ENCODE measurements around the gene VWA5B1.

The VWA5B1 gene

DNA sequence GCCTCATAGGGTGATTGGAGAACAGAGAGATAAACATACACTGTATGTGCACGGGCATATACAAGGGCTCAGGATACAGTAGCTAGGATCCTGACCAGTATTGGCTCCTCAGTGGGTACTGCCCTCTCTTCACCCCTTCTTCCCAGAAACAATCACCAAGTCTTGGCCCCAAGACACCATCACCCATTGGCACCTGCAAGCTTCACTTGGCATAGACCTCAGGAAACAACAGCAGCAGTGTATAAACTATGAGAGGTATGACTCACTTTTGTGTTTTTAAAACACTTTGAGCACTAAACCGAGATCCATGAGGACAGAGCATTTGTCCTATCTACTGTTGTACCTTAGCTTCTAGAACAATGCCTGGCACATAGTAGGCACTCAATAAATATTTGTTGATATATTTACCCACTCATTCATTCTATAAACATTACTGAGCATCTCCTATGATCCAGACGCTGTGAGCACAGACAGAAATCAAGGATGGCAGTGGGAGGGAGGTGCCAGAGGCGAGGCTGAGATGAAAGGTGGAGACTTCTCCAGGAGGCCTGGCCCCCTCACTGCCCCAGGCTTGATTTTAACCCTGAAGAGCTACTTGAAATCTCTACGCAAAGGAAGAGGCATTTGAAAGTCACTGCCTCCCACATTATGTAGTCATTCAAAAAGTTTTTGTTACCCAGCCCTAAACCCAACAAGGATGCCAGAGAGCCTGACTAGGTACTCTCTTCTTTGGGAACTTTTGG, 100.1 kb downstream of the VWA5B1 start:
- DNase-seq (ENCODE audit: low read depth, low spot score), result no peak

DNA sequence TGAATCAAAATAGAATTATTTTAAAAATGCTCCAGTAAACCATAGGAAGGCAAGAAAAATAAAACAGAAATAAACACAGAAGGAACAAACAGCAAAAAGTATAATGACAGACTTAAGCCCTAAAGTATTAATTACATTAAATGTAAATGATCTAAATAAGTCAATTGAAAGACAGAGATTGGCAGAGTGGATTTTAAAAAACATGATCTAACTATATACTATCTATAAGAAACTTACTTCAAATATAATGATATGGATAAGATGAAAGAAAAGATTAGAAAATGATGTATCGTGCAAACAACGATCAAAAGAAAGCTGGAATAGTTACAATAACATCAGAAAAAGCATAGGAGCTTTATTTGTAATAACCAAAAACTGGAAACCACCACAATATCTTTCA, 104.6 kb downstream of the VWA5B1 start:
- no peak for DNase-seq (ENCODE audit: low read depth, low spot score)

DNA sequence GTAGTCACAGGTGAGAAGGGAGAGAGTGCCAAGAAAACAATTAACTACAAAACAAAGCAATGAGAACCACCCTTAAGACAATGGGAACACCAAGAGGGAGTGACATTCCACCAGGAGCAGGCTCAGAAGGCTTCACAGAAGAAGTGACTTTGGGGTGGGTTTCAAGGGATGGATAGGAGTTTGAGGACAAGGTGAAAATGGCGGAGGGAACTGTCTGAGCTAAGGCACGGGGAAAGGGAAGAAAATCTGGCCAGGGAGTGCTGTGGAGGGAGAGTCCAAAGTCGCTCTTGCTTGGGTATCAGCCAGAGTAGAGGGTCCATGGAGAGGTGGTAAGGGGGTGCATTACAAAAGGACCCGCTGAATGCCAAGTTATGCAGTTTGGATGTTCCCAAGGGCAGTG, 108.1 kb downstream of the VWA5B1 start:
- DNase-seq (ENCODE audit: low read depth, low spot score), result no peak

DNA sequence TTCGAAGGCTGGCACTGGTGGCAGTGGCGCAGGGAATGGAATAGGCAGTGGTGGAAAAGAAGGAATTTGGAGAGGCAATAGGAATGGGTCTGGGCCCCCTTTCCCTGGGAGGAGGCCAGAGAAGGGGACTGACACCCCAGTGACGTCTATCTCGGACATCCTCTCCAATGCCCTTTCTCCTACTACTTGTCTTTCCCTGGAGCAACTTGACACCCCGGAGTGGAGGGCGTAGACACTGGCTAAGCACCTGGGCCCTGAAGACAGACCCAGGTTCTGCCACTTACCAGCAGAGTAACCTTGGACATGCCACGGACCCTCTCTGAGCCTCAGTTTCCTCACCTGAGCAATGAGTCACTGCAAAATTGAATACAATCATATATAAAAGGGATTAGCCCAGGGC, 108.5 kb downstream of the VWA5B1 start:
- DNase-seq (ENCODE audit: low read depth, low spot score), result no peak

DNA sequence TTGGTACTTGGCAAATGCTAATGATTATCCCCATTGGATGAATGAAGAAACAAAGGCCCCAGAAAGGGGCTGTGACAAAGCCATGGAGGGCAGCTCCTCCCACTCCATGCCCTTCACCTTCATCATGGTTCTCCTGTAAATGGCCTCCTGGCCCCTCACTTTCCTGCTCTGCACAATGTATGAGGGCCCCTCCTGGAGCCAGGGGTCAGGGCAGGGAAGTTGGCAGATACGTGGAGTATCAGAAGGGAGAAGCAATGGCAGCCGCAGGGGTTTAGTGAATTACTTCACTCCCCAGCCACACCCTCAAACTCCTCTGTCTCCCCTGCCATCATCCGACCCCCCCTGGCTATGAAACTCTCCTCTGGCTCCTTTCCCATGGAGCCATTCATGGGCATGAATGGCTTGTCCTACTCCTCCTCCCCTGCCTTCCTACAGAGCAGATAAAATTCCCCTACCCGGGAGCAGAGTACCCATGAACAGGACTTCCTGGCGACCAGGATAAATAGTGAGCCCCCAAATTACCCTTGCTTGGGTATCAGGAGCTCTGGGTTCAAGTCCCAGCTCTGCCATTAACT, 109.0 kb downstream of the VWA5B1 start:
- DNase-seq (ENCODE audit: low read depth, low spot score), result no peak

DNA sequence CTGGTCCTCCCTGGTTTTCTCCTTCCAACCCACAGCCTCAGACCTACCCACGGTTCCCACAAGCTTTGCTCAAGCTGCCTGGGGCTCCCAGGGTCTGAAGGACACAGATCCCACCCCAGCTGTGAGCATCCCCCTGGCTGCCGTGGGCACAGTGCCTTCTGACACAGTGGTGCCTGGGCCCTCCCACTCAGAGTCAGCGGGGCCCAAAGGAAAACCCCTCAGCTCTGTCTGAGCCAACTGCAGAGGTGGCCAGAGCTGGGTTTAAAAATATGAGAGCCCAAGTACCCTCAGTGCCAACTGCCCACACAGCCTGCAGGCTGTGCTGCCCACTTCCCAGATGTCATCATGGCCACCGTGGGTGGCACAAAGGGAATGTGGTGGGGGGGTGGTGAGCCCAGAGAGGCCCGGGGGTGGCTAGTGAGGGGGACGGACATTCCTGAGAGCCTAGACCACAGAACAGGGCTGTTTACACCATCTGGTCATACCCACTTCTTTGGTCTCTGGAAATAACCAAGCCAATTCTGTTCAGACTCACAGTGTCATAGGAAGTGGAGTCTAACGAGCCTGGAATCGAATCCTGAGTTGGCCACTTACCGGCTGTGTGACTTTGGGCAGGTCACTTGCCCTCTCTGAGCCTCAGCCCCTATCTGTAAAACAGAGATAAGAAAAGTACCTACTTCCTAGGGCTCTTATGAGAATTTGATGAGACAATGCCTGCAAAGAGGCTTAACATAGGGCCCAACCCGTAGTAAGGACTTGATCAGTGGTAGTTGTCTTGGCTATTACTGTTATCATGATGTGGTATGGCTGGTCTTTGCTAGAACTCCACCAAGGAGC, 109.9 kb downstream of the VWA5B1 start:
- DNase-seq (ENCODE audit: low read depth, low spot score), result no peak

DNA sequence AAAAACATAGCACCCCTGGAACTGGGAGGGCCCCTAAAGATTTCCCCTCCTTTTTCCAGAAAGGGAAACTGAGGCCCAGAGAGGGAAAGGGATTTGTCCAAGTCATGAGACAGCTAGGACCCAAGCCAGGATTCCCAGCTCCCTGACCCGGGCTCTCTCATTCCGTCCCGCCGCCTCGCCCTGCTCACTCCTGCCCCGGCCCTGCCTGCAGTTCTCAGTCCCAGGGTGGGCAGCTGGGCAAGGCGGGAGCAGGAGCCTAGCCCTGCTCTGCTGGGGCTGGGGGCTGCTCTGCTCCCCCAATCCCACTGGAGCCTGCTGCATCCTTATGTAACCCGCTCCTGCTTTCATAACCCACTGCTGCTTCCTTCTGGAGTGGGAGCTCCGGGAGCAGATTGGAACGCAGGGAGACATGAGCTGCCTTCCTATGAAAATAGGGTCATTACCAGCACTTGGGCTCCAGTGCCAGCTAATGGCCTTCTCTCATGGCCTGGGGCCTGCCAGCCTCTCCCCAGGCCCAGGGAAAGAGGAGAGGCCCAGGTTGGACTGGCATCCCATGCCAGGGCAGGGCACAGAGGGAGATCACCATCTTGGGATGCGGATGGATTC, 110.8 kb downstream of the VWA5B1 start:
- no peak for DNase-seq (ENCODE audit: low read depth, low spot score)

DNA sequence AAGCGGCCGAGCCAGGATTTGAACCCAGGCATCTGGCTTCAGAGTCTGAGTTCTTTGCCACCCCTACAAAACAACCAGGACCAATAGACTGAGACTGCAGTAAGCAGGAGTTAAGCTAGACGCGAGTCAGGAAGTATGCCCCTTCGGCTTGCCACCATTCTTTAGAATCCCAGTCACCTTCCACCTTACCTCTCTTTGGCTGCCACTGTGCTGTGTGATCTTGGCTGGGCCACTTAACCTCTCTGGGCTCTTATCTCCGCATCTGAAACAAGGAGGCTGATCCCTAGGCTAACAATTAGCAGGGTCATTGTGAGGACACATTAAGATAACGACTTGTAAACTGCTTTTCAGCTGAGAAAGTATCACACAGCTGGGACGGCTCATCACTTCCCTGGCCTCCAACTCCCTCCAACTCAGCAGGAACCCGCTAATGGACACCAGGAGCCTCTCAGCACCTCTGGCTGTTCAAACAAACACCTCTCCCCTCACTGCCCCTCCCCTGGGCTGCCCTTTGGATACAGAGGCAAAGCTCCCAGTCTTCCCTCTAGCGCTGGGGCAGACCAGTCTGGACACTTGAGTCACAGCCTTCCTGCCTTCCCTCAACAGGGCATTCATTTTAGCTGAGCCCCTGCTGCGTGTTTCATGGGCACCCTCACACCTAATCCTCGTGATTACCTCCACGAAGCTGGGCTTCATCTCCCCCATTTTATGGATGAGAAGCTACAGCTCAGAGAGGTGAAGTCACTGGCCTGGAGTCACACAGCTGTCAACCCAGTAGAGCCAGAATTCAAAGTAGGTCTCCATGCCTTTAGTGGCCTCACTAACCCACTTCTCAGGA, 112.1 kb downstream of the VWA5B1 start:
- no peak for DNase-seq (ENCODE audit: low read depth, low spot score)

DNA sequence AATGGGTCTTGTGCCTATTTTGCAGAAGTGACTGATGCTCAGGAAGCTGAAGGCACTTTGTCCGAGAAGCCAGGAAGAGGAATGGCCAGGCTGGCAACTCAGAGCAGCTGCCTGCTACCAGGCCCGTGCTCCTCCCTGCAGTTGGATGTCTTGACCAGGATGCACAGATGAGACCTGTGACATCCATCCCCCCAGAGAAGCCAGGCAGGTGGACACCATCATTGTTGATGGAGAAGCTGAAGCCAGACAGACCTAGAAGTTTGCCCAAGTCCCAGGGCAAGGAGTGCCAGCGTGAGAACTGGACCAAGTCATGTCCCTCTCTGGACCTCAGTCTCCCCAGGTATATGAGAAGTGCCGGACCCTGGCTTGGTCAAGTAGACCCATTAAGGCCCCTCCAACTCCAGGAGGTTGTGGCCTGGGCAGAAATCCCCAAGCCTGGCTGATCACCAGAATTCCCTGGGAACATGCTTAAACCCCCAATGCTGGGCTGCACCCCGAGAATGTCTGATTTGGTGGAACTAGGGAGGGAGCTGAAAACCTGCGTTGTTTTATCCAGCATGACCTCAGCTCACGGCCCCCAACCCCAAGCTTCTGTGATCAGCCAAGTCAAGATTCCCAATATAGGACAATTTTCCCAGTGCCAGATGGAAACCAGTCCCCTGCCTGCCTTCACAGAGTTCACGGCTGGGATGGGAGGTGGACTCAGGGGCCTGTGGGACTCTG, 112.9 kb downstream of the VWA5B1 start:
- DNase-seq (ENCODE audit: low read depth, low spot score), result no peak

DNA sequence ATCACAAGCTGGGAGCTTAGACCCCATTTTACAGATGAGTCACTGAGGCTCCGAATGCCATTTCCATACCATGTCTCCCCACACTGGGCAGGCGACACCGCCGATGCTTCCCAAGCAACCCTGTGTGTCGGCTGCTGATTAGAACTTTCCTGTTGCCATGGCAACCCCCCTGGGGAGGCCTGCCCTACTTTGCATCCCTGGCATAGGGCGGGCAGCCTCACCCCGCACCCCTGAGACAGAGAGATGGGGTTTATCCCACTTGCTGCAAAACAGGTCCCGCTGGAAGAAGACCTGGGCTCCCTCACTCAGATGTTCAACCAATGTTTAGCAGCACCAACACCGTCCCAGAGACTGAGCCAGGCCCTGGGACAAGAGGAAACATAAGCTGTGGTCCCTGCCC, 113.8 kb downstream of the VWA5B1 start:
- DNase-seq (ENCODE audit: low read depth, low spot score), result no peak

Measured in activated CD4-positive, CD25-positive, alpha-beta regulatory T cell treated with anti-CD3 and anti-CD28 coated beads, Interleukin-2, amount 50 U/mL, for 16 hours (primary cell).